B cell (primary cell): ENCODE results near the gene SLC25A13. TPM values are rescaled to one million over a fixed set of nuclear protein-coding genes. Genes with fewer than 3 reads are reported as not detected.

Experiments
- ATAC-seq: fragments of 200-7000 bp; cut with Tn5 transposase; one replicate; pipeline ENCODE4 v1.10.0; 2021; ENCODE audit warnings: low read depth, mild to moderate bottlenecking, moderate number of reproducible peaks, moderate library complexity
- CTCF ChIA-PET: fragments of 350-600 bp; sonication (Branson Sonifier 250); formaldehyde crosslinking; loops from one replicate; lab custom pipeline; 2021; ENCODE audit warnings: antibody characterized with exemption, inconsistent platforms; lab: Charles Lee
- POLR2A ChIA-PET: fragments of 350-600 bp; sonication (Branson Sonifier 250); formaldehyde crosslinking; loops from one replicate; lab custom pipeline; 2021; ENCODE audit warnings: antibody characterized with exemption; lab: Charles Lee
- DNase-seq: peaks from one replicate; pipeline ENCODE4 v3.0.0; 2013
- H2AFZ ChIP-seq: 2 replicates; pipeline ENCODE4 v1.6.1; 2012; ENCODE audit warnings: mild to moderate bottlenecking, low read depth, low read length; ENCODE audit not compliant: insufficient read depth, poor library complexity, severe bottlenecking
- H3K27ac ChIP-seq, 2 donors: 1 replicate in 1 of 2; 2 replicates in 1 of 2; pipeline ENCODE4 v1.5.1; 2012 to 2013; ENCODE audit warnings: low read length in 2 of 2, mild to moderate bottlenecking in 2 of 2, moderate library complexity in 1 of 2
- H3K27me3 ChIP-seq, 4 experiments: fragments of 200-600 bp in 1 of 4; sonication (generic) in 1 of 4; replicated peaks in 1 of 4; 1 replicate in 2 of 4; 2 replicates in 2 of 4; pipeline versions ENCODE4 v1.6.1 to v1.7.0; 2013 to 2016; ENCODE audit warnings: low read length in 3 of 4, mild to moderate bottlenecking in 2 of 4, mixed read lengths in 1 of 4, moderate library complexity in 1 of 4; ENCODE audit not compliant: insufficient read depth in 4 of 4, control insufficient read depth in 3 of 4; ENCODE audit errors: control extremely low read depth in 1 of 4
- H3K36me3 ChIP-seq, 2 experiments: replicated peaks in 1 of 2; 1 replicate in 1 of 2; 2 replicates in 1 of 2; pipeline versions ENCODE4 v1.6.1 to v1.7.1; 2013; ENCODE audit warnings: low read length in 1 of 2; ENCODE audit not compliant: insufficient read depth in 2 of 2, control insufficient read depth in 1 of 2; ENCODE audit errors: control extremely low read depth in 1 of 2, extremely low read depth in 1 of 2
- H3K4me1 ChIP-seq, 2 donors: fragments of 200-600 bp in 1 of 2; sonication (generic) in 1 of 2; 1 replicate in 1 of 2; 2 replicates in 1 of 2; pipeline versions ENCODE4 v1.5.1 to v1.6.1; 2013 to 2017; ENCODE audit warnings: low read length in 2 of 2; ENCODE audit not compliant: control insufficient read depth in 2 of 2, insufficient read depth in 2 of 2
- H3K4me2 ChIP-seq: replicated peaks from 2 replicates; pipeline ENCODE3; 2012; ENCODE audit warnings: mild to moderate bottlenecking, low read depth, low read length; ENCODE audit not compliant: poor library complexity, severe bottlenecking
- H3K4me3 ChIP-seq, 5 experiments: fragments of 200-600 bp in 1 of 5; sonication (generic) in 1 of 5; 1 replicate in 3 of 5; 2 replicates in 2 of 5; pipeline versions ENCODE4 v1.5.1 to v1.7.0; 2011 to 2016; ENCODE audit warnings: low read length in 4 of 5, mild to moderate bottlenecking in 4 of 5, low read depth in 2 of 5, control low read depth in 1 of 5, moderate library complexity in 1 of 5; ENCODE audit not compliant: insufficient read depth in 1 of 5; ENCODE audit errors: control extremely low read depth in 1 of 5, extremely low read depth in 1 of 5
- H3K79me2 ChIP-seq: fragments of 200-600 bp; sonication (generic); one replicate; pipeline ENCODE4 v1.6.0; 2016; ENCODE audit warnings: low read length; ENCODE audit not compliant: control insufficient read depth, insufficient read depth
- H3K9ac ChIP-seq: fragments of 200-600 bp; sonication (generic); 2 replicates; pipeline ENCODE4 v1.6.1; 2017; ENCODE audit warnings: mild to moderate bottlenecking, low read length, moderate library complexity
- H3K9me3 ChIP-seq, 3 donors: one replicate each; pipeline versions ENCODE4 v1.6.1 to v1.7.1; 2013; ENCODE audit warnings: low read length in 2 of 3; ENCODE audit not compliant: control insufficient read depth in 2 of 3, insufficient read depth in 1 of 3; ENCODE audit errors: control extremely low read depth in 1 of 3
- H4K20me1 ChIP-seq: 2 replicates; pipeline ENCODE4 v1.6.0; 2012; ENCODE audit warnings: mild to moderate bottlenecking, low read length; ENCODE audit not compliant: insufficient read depth, control insufficient read depth, poor library complexity, severe bottlenecking
- H3K27ac Mint-ChIP-seq: one replicate; pipeline ENCODE4 v1.8.0; 2021; ENCODE audit warnings: mixed read lengths
- H3K27me3 Mint-ChIP-seq: one replicate; pipeline ENCODE4 v1.8.0; 2021; ENCODE audit warnings: mixed read lengths
- H3K4me1 Mint-ChIP-seq: one replicate; pipeline ENCODE4 v1.8.0; 2021; ENCODE audit warnings: mixed read lengths
- H3K4me3 Mint-ChIP-seq: one replicate; pipeline ENCODE4 v1.8.0; 2021; ENCODE audit warnings: mixed read lengths
- H3K9me3 Mint-ChIP-seq: one replicate; pipeline ENCODE4 v1.8.0; 2022; ENCODE audit warnings: mixed read lengths; ENCODE audit not compliant: insufficient read depth
- CTCF ChIP-seq: fragments of 200-600 bp; IDR thresholded peaks from one replicate; pipeline ENCODE4 v1.8.0; 2022; ENCODE audit warnings: antibody characterized with exemption, mild to moderate bottlenecking
- EZH2 ChIP-seq: IDR thresholded peaks from 2 replicates; pipeline ENCODE4 v1.6.1; 2012; ENCODE audit warnings: borderline replicate concordance, low read depth, mild to moderate bottlenecking, moderate library complexity, low read length; ENCODE audit not compliant: insufficient read depth, poor library complexity, severe bottlenecking
- WGBS: methylation state at CpG from one replicate; pipeline ENCODE4 v1.1.5; 2013; ENCODE audit warnings: missing lambda C conversion rate; ENCODE audit not compliant: insufficient coverage; 5-methylcytosine and 5-hydroxymethylcytosine counted together
- intact Hi-C: fragments of 100-400 bp; cut with micrococcal nuclease; formaldehyde crosslinking; loops from one replicate; pipeline ENCODE4 v1.10.0; 2022
- polyA plus RNA-seq: library from polyadenylated mRNA; depleted of rRNA; stranded (reverse); fragments of >200 nt; gene quantifications from 2 replicates; pipeline ENCODE4 v1.2.3, GENCODE V29; 2012
- total RNA-seq, 2 donors: library from RNA; stranded (reverse); fragments of 120-200 nt in 1 of 2; gene quantifications; 1 replicate in 1 of 2; 2 replicates in 1 of 2; pipeline versions ENCODE4 v1.2.3 to v1.2.4, GENCODE V29; 2013 to 2022

The SLC25A13 gene
- total and polyA plus RNA-seq, 2 donors (not counting 1 experiment from before 2014, with no cell fraction given): 12.5 to 30.9 TPM

GRCh38 chr7:96100737-96101136 is 221.2 kb downstream of the SLC25A13 start:
- Histone ChIP-seq H2AFZ (no peak overlapping the region), H3K79me2 (no peaks in the 10 kb centered on the region), H3K9me3 (peaks cover 0 to 6% (median 0%) of the 10 kb centered on the region in 3 donors), H3K9ac (no peak overlapping the region), H3K4me2 (no peak overlapping the region), H3K4me1 (no peaks in the 10 kb centered on the region), H4K20me1 (no peaks in the 10 kb centered on the region), H3K36me3 (no peaks in the 10 kb centered on the region), H3K27ac (no peak overlapping the region), H3K27me3 (no peaks in the 10 kb centered on the region), H3K4me3 (no peak overlapping the region)
- H3K4me1 Mint-ChIP-seq: no peaks in the 10 kb centered on the region
- ChIA-PET POLR2A (no interaction called here), CTCF (no interaction called here)
- peaks cover 2% of the 10 kb centered on the region for H3K9me3 Mint-ChIP-seq
- no peak for DNase-seq
- H3K27ac Mint-ChIP-seq: no peak overlapping the region
- WGBS: 57% methylated on average over 1 of the region's 1 CpG
- peaks cover 10% of the 10 kb centered on the region for H3K27me3 Mint-ChIP-seq
- no peak overlapping the region for H3K4me3 Mint-ChIP-seq
- TF ChIP-seq EZH2 (no peak), CTCF (no peak)
- ATAC-seq: no peak
- intact Hi-C loops: no loop called here

GRCh38 chr7:96097835-96098234 is 224.1 kb downstream of the SLC25A13 start:
- CTCF ChIA-PET: no interaction called here
- TF ChIP-seq CTCF (no peak), EZH2 (no peak)
- WGBS: 75% methylated on average over 1 of the region's 2 CpGs

More at GRCh38 chr7:96097835-96098234, 224.1 kb downstream of the SLC25A13 start:
- no peak for DNase-seq
- H3K4me3 ChIP-seq: no peak overlapping the region
- POLR2A ChIA-PET: no interaction called here
- no peak overlapping the region for H3K4me2 ChIP-seq
- ATAC-seq: no peak
- H3K27me3 ChIP-seq: no peaks in the 10 kb centered on the region
- H3K27me3 Mint-ChIP-seq: peaks cover 15% of the 10 kb centered on the region
- peaks cover 0 to 6% (median 0%) of the 10 kb centered on the region in 3 donors for H3K9me3 ChIP-seq
- H4K20me1 ChIP-seq: no peaks in the 10 kb centered on the region
- intact Hi-C loops: no loop called here
- H2AFZ ChIP-seq: no peak overlapping the region
- no peaks in the 10 kb centered on the region for H3K36me3 ChIP-seq
- no peaks in the 10 kb centered on the region for H3K4me1 ChIP-seq
- H3K4me3 Mint-ChIP-seq: no peak overlapping the region
- peaks cover 2% of the 10 kb centered on the region for H3K9me3 Mint-ChIP-seq
- H3K4me1 Mint-ChIP-seq: no peaks in the 10 kb centered on the region
- no peaks in the 10 kb centered on the region for H3K79me2 ChIP-seq
- no peak overlapping the region for H3K27ac ChIP-seq
- no peak overlapping the region for H3K27ac Mint-ChIP-seq
- H3K9ac ChIP-seq: no peak overlapping the region
